ENCODE results near the gene GABARAPL1. TPM values are rescaled to one million over a fixed set of nuclear protein-coding genes. Genes with fewer than 3 reads are reported as not detected.
A peak's percentile ranks its signal among the peaks of the same experiment; 100 is the strongest.

GABARAPL1 gene
- 121 TPM for polyA plus RNA-seq (2013, experiment 1 of 2)
- 107 TPM for polyA plus RNA-seq (2013, experiment 2 of 2)

DNA sequence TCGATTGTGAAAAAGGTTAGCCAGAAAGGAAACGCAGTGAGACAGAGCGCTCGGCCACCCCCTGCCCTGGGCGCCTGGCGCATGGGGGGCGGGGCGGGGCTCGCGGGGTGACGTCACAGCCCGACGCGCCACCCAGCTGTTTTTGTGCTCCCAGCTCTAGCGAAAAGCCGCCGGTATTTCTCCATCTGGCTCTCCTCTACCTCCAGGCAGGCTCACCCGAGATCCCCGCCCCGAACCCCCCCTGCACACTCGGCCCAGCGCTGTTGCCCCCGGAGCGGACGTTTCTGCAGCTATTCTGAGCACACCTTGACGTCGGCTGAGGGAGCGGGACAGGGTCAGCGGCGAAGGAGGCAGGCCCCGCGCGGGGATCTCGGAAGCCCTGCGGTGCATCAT, at the start of gene GABARAPL1:
Gene GABARAPL1, plus strand, starts transcription at position 139 of the 393 bp plus-strand sequence. Its CDS starts 253 bp downstream, at position 392.
- Histone ChIP-seq H3K27ac (ENCODE audit: low read depth, low read length, severe bottlenecking) (peak within 1 kb of the TSS; percentile 100), H3K36me3 (ENCODE audit: control insufficient read depth, insufficient read depth, low read length) (peaks cover 15% of the 10 kb centered on the region), H3K9me3 (ENCODE audit: control insufficient read depth, low read length) (no peaks in the 10 kb centered on the region), H3K4me3 (ENCODE audit: extremely low read depth, insufficient read depth, low read length, poor library complexity, severe bottlenecking) (peak within 1 kb of the TSS; percentile 96), H3K4me1 (ENCODE audit: control insufficient read depth, insufficient read depth, low read length, poor library complexity, severe bottlenecking) (peaks cover 18% of the 10 kb centered on the region)
- 0% methylated on average over 24 to 28 of the region's 35 CpGs for WGBS, 2 experiments (ENCODE audit: insufficient coverage in 2 of 2)

DNA sequence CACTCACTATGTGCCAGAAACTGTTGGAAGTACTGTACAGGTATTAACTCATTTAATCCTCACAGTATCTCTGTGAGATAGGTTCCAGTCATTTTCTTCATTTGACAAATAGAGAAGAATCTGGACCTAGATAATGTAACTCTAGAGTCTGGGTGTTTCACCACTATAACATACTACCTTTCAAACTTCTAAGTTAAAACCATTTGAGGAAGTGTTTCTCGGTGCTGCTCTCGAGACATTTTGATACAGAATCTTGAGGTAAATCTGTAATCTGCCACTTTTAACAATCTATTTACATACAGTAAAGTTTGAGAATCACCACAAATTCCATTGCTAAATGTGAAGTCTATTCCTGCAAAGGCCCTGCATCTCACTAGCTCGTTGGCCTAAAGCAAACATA, 49.6 kb upstream of the GABARAPL1 start:
- H3K27ac ChIP-seq (ENCODE audit: low read depth, low read length, severe bottlenecking), result no peak overlapping the region

DNA sequence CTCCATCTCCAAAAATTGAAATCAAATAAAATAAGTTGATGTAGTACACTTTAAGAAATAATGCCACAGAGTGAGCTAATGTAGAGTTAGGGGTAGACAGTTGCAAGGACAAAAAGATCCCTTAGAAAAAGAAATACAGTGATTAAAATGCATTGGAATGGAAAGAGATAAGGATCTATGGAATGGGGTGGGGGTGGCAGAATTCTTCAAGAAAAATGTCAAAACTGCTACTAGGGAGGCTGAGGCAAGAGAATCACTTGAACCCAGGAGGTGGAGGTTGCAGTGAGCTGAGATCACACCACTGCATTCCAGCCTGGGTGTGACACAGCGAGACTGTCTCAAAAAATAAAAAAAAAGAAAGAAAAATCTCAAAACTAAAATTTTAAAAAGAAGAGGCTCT, 47.3 kb upstream of the GABARAPL1 start:
- Histone ChIP-seq H3K27ac (ENCODE audit: low read depth, low read length, severe bottlenecking) (no peak overlapping the region), H3K9me3 (ENCODE audit: control insufficient read depth, low read length) (no peaks in the 10 kb centered on the region), H3K4me1 (ENCODE audit: control insufficient read depth, insufficient read depth, low read length, poor library complexity, severe bottlenecking) (peaks cover 13% of the 10 kb centered on the region), H3K4me3 (ENCODE audit: extremely low read depth, insufficient read depth, low read length, poor library complexity, severe bottlenecking) (no peak overlapping the region), H3K36me3 (ENCODE audit: control insufficient read depth, insufficient read depth, low read length) (no peaks in the 10 kb centered on the region)
- WGBS, 2 experiments (ENCODE audit: insufficient coverage in 2 of 2), result no CpG with 5 or more reads among the region's 1 CpG

More for the DNA sequence above, 49.6 kb upstream of the GABARAPL1 start:
- 83% methylated on average over 1 of the region's 3 CpGs; no CpG with 5 or more reads in 1 of the 2 experiments for WGBS, 2 experiments (ENCODE audit: insufficient coverage in 2 of 2)
- Histone ChIP-seq H3K4me3 (ENCODE audit: extremely low read depth, insufficient read depth, low read length, poor library complexity, severe bottlenecking) (no peak overlapping the region), H3K36me3 (ENCODE audit: control insufficient read depth, insufficient read depth, low read length) (no peaks in the 10 kb centered on the region), H3K9me3 (ENCODE audit: control insufficient read depth, low read length) (no peaks in the 10 kb centered on the region), H3K4me1 (ENCODE audit: control insufficient read depth, insufficient read depth, low read length, poor library complexity, severe bottlenecking) (no peaks in the 10 kb centered on the region)

DNA sequence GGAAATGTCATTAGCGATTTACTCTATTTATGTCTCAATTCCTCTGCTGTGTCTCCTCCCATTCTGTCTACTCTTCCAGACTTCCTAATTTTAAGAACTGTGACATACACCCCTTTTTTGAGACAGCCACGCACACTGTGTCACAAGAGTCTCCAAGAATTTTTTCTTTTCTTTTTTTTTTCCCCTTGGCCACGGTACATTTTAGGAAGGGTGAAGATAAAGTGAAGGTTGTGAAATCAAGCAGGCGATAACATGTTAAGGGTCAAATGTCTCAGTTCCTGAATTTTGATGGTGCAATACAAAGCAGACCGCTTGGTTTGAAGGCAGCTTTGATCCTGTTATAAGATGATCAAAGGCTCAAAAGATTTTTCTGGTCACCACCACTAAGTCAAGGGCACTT, 45.1 kb upstream of the GABARAPL1 start:
- Histone ChIP-seq H3K9me3 (ENCODE audit: control insufficient read depth, low read length) (no peaks in the 10 kb centered on the region), H3K4me1 (ENCODE audit: control insufficient read depth, insufficient read depth, low read length, poor library complexity, severe bottlenecking) (peaks cover 13% of the 10 kb centered on the region), H3K36me3 (ENCODE audit: control insufficient read depth, insufficient read depth, low read length) (no peaks in the 10 kb centered on the region), H3K27ac (ENCODE audit: low read depth, low read length, severe bottlenecking) (no peak overlapping the region), H3K4me3 (ENCODE audit: extremely low read depth, insufficient read depth, low read length, poor library complexity, severe bottlenecking) (no peak overlapping the region)
- WGBS, 2 experiments (ENCODE audit: insufficient coverage in 2 of 2), result 100% methylated on average over 1 to 2 of the region's 5 CpGs

GRCh38 chr12:10169104-10169503, 43.6 kb upstream of the GABARAPL1 start:
- Histone ChIP-seq H3K27ac (ENCODE audit: low read depth, low read length, severe bottlenecking) (peak overlapping the region; percentile 10), H3K4me3 (ENCODE audit: extremely low read depth, insufficient read depth, low read length, poor library complexity, severe bottlenecking) (no peak overlapping the region), H3K9me3 (ENCODE audit: control insufficient read depth, low read length) (no peaks in the 10 kb centered on the region), H3K36me3 (ENCODE audit: control insufficient read depth, insufficient read depth, low read length) (no peaks in the 10 kb centered on the region), H3K4me1 (ENCODE audit: control insufficient read depth, insufficient read depth, low read length, poor library complexity, severe bottlenecking) (peaks cover 13% of the 10 kb centered on the region)
- 67 to 83% methylated on average over 1 of the region's 3 CpGs for WGBS, 2 experiments (ENCODE audit: insufficient coverage in 2 of 2)

DNA sequence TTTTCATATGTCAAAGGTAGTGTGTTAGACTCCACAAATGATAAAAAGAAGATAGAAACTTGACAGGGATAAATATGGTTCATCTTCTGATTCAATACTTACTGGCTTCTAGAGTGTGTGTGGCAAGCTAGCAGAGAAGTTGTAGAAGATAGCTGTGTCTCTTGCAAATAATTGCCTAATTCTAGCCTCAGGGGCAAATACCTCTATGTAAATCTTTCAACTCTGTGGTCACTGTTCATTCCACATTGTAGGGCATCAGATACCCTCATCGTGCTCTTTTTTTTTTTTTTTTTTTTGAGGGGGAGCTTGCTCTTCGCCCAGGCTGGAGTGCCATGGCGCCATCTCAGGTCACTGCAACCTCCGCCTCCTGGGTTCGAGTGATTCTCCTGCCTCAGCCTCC, 42.5 kb upstream of the GABARAPL1 start:
- H3K27ac ChIP-seq (ENCODE audit: low read depth, low read length, severe bottlenecking), result no peak overlapping the region
- H3K4me1 ChIP-seq (ENCODE audit: control insufficient read depth, insufficient read depth, low read length, poor library complexity, severe bottlenecking), result peaks cover 13% of the 10 kb centered on the region
- 98 to 100% methylated on average over 1 to 4 of the region's 5 CpGs for WGBS, 2 experiments (ENCODE audit: insufficient coverage in 2 of 2)
- H3K4me3 ChIP-seq (ENCODE audit: extremely low read depth, insufficient read depth, low read length, poor library complexity, severe bottlenecking), result no peak overlapping the region
- H3K9me3 ChIP-seq (ENCODE audit: control insufficient read depth, low read length), result no peaks in the 10 kb centered on the region
- no peaks in the 10 kb centered on the region for H3K36me3 ChIP-seq (ENCODE audit: control insufficient read depth, insufficient read depth, low read length)

DNA sequence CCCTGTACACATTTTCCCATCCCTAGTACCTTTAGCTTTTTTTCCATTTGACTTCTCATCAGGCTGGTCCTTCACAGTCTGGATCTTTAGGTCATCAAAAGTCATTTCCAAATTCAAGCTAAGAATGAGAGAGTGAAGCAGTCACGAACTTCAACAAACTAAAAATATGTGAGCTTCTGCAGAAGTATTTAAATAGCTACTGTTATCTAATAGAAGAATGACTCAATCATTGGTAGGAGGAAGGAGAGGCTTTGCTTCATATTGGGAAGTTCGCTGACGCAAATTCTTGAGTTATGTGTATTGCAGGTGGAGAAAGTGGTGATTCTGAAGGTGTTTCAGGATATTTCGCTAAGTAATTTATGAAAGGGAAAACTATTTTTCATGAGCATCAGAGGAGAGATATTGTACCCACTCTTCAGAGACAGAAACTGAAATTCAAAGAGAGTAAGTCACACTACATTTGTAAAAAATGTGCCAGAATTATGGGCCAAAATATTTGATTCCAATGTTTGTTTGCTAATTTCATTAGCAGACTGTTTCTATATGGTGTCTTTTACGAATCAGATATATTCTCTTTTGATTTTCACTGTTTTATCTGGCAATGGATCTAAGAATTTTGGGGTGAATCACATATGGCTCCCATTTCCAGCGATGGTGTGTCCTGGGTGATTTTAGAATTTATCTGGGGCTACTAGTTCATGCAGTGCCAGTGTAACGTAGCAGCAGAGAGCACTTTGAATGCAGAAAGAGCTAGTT, 40.5 kb upstream of the GABARAPL1 start, which contains the start of gene OLR1:
Gene OLR1, minus strand, starts transcription at position 160 of the 756 bp plus-strand sequence. Its CDS starts 55 bp downstream, at position 105.
- 96% methylated on average over 3 to 6 of the region's 7 CpGs for WGBS, 2 experiments (ENCODE audit: insufficient coverage in 2 of 2)
- H3K4me3 ChIP-seq (ENCODE audit: extremely low read depth, insufficient read depth, low read length, poor library complexity, severe bottlenecking), result no peak within 1 kb of the TSS

DNA sequence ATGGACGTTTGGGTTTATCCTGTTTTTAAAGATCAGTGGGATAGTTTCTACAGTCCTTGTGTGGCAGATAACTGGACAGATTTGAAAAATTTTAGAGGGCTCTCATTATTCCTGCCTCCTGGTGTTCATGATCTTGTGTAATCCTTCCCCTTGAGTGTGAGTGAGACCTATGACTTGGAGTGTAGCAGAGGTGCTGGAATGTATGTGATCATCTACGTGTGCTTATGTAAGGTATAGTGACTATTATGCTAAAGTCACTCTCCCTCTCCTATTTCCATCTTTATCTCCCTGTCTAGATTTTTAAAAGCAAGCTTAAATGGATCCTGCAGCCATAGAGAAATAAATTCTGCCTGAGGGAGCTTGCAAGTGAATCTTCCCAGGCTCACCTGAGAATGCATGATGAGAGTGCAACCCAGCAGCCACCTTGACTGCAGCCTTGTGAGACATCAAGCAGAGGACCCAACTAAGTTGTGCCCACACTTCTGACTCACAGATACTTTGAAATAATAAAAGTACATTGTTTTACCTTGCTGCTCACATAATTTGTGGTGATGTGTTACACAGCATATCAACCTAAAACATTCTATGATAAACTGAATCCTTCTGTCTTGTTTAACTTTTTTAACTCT, 37.6 kb upstream of the GABARAPL1 start:
- H3K4me3 ChIP-seq (ENCODE audit: extremely low read depth, insufficient read depth, low read length, poor library complexity, severe bottlenecking), result no peak overlapping the region
- H3K36me3 ChIP-seq (ENCODE audit: control insufficient read depth, insufficient read depth, low read length), result no peaks in the 10 kb centered on the region
- peaks cover 14% of the 10 kb centered on the region for H3K4me1 ChIP-seq (ENCODE audit: control insufficient read depth, insufficient read depth, low read length, poor library complexity, severe bottlenecking)
- no peak overlapping the region for H3K27ac ChIP-seq (ENCODE audit: low read depth, low read length, severe bottlenecking)
- H3K9me3 ChIP-seq (ENCODE audit: control insufficient read depth, low read length), result no peaks in the 10 kb centered on the region
- WGBS, 2 experiments (ENCODE audit: insufficient coverage in 2 of 2), result no CpG with 5 or more reads among the region's 2 CpGs

More for the DNA sequence above, 40.5 kb upstream of the GABARAPL1 start, which contains the start of gene OLR1:
- Histone ChIP-seq H3K9me3 (ENCODE audit: control insufficient read depth, low read length) (no peaks in the 10 kb centered on the region), H3K4me1 (ENCODE audit: control insufficient read depth, insufficient read depth, low read length, poor library complexity, severe bottlenecking) (peaks cover 13% of the 10 kb centered on the region), H3K36me3 (ENCODE audit: control insufficient read depth, insufficient read depth, low read length) (no peaks in the 10 kb centered on the region), H3K27ac (ENCODE audit: low read depth, low read length, severe bottlenecking) (no peak within 1 kb of the TSS)

GRCh38 chr12:10175846-10176636, 36.6 kb upstream of the GABARAPL1 start:
- H3K27ac ChIP-seq (ENCODE audit: low read depth, low read length, severe bottlenecking), result no peak overlapping the region

GRCh38 chr12:10178821-10179220, 33.9 kb upstream of the GABARAPL1 start, which contains the start of gene TMEM52B:
Gene TMEM52B, plus strand, starts transcription at chr12:10179032. Its CDS starts 543 bp downstream, at chr12:10179575.
- Histone ChIP-seq H3K27ac (ENCODE audit: low read depth, low read length, severe bottlenecking) (no peak within 1 kb of the TSS), H3K4me3 (ENCODE audit: extremely low read depth, insufficient read depth, low read length, poor library complexity, severe bottlenecking) (no peak within 1 kb of the TSS), H3K4me1 (ENCODE audit: control insufficient read depth, insufficient read depth, low read length, poor library complexity, severe bottlenecking) (peaks cover 16% of the 10 kb centered on the region), H3K36me3 (ENCODE audit: control insufficient read depth, insufficient read depth, low read length) (no peaks in the 10 kb centered on the region), H3K9me3 (ENCODE audit: control insufficient read depth, low read length) (no peaks in the 10 kb centered on the region)
- 75 to 79% methylated on average over 2 of the region's 4 CpGs for WGBS, 2 experiments (ENCODE audit: insufficient coverage in 2 of 2)

More at GRCh38 chr12:10175846-10176636, 36.6 kb upstream of the GABARAPL1 start:
- Histone ChIP-seq H3K36me3 (ENCODE audit: control insufficient read depth, insufficient read depth, low read length) (no peaks in the 10 kb centered on the region), H3K4me3 (ENCODE audit: extremely low read depth, insufficient read depth, low read length, poor library complexity, severe bottlenecking) (no peak overlapping the region), H3K9me3 (ENCODE audit: control insufficient read depth, low read length) (no peaks in the 10 kb centered on the region), H3K4me1 (ENCODE audit: control insufficient read depth, insufficient read depth, low read length, poor library complexity, severe bottlenecking) (peaks cover 16% of the 10 kb centered on the region)
- WGBS, 2 experiments (ENCODE audit: insufficient coverage in 2 of 2), result 83 to 87% methylated on average over 4 to 5 of the region's 5 CpGs
